ENCODE measurements around the gene NAB2. TPM values are rescaled to one million over a fixed set of nuclear protein-coding genes. Genes with fewer than 3 reads are reported as not detected.
A peak's percentile ranks its signal among the peaks of the same experiment; 100 is the strongest.

The NAB2 gene
- total and polyA plus RNA-seq, 9 of the 15 experiments (the other 6 are each of a cell fraction or from before 2014, with no cell fraction given), result 0.45 to 40.9 (median 20.4) TPM

DNA sequence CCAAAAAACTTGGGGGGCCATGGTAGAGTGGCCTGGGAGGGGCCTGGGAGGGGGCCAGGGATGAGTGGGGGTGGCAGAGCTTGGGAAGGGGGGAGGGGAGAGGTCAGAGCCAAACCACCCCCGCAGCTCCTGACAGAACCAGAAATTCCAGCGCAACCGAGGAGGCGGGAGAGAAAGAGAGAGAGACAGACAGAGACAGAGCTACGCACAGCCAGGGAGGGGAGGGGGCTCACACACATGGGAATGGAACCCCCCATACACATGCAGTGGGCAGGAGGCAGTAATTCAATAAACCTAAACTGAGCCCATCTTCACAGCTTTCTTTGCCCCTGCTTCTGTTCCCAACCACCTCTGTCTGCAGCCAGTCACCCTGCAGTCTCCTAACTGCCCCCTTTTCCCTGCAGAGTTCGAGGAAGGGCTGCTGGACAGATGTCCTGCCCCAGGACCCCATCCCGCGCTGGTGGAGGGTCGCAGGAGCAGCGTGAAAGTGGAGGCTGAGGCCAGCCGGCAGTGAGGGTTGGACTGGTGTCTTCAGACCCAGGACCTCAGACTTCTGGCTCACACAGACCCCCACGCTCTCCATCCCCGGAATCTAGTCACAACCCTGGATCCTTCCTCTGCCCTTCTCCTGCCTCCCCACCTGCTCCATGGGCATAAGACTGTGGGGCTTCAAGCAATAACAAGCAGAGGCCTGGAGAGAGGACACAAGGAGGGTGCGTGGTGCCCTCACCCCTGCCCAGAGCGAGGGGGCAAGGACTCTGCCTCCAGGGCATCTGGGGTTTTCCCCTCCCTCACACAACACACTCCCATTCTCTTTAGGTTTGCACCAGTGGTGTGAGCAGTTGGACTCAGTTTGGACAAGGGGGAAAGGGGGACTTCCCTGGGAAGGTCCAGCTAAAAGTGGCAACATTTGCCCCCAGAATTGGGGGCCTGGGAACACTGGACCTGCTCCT is 5.6 kb downstream of the NAB2 start (continued):
- peak; percentile 55 for TF ChIP-seq RBFOX2 (IDR thresholded peaks at IDR 0.05; ENCODE audit: low read depth, low read length)
- TF ChIP-seq PHB2 (IDR thresholded peaks at IDR 0.05; ENCODE audit: low read depth), result no peak
- no peak for TF ChIP-seq TFAM (CRISPR knock-in tag; conservative IDR thresholded peaks at IDR 0.05)
- TF ChIP-seq IRF2 (CRISPR knock-in tag; IDR thresholded peaks at IDR 0.05), result no peak
- no peak for TF ChIP-seq ZC3H4 (CRISPR knock-in tag; IDR thresholded peaks at IDR 0.05; ENCODE audit: borderline replicate concordance)
- peak; percentile 45; the same call in 1 of the 2 replicates for TF ChIP-seq ZBTB7A (IDR thresholded peaks at IDR 0.05; ENCODE audit: borderline replicate concordance, control insufficient read depth, low read depth, low read length)
- TF ChIP-seq, protein P1, sequence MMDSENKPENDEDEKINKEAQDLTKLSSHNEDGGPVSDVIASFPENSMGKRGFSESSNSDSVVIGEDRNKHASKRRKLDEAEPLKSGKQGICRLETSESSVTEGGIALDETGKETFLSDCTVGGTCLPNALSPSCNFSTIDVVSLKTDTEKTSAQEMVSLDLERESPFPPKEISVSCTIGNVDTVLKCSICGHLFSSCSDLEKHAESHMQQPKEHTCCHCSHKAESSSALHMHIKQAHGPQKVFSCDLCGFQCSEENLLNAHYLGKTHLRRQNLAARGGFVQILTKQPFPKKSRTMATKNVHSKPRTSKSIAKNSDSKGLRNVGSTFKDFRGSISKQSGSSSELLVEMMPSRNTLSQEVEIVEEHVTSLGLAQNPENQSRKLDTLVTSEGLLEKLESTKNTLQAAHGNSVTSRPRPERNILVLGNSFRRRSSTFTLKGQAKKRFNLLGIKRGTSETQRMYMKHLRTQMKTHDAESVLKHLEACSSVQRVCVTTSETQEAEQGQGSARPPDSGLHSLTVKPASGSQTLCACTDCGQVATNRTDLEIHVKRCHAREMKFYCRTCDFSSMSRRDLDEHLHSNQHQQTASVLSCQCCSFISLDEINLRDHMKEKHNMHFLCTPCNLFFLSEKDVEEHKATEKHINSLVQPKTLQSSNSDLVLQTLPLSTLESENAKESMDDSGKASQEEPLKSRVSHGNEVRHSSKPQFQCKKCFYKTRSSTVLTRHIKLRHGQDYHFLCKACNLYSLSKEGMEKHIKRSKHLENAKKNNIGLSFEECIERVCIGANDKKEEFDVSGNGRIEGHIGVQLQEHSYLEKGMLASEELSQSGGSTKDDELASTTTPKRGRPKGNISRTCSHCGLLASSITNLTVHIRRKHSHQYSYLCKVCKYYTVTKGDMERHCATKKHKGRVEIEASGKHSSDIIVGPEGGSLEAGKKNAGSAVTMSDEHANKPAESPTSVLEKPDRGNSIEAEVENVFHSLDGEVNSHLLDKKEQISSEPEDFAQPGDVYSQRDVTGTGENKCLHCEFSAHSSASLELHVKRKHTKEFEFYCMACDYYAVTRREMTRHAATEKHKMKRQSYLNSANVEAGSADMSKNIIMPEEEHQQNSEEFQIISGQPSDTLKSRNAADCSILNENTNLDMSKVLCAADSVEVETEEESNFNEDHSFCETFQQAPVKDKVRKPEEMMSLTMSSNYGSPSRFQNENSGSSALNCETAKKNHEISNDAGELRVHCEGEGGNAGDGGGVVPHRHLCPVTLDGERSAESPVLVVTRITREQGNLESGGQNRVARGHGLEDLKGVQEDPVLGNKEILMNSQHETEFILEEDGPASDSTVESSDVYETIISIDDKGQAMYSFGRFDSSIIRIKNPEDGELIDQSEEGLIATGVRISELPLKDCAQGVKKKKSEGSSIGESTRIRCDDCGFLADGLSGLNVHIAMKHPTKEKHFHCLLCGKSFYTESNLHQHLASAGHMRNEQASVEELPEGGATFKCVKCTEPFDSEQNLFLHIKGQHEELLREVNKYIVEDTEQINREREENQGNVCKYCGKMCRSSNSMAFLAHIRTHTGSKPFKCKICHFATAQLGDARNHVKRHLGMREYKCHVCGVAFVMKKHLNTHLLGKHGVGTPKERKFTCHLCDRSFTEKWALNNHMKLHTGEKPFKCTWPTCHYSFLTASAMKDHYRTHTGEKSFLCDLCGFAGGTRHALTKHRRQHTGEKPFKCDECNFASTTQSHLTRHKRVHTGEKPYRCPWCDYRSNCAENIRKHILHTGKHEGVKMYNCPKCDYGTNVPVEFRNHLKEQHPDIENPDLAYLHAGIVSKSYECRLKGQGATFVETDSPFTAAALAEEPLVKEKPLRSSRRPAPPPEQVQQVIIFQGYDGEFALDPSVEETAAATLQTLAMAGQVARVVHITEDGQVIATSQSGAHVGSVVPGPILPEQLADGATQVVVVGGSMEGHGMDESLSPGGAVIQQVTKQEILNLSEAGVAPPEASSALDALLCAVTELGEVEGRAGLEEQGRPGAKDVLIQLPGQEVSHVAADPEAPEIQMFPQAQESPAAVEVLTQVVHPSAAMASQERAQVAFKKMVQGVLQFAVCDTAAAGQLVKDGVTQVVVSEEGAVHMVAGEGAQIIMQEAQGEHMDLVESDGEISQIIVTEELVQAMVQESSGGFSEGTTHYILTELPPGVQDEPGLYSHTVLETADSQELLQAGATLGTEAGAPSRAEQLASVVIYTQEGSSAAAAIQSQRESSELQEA (IDR thresholded peaks at IDR 0.05; ENCODE audit: low read depth), result no peak
- TF ChIP-seq, protein P2, sequence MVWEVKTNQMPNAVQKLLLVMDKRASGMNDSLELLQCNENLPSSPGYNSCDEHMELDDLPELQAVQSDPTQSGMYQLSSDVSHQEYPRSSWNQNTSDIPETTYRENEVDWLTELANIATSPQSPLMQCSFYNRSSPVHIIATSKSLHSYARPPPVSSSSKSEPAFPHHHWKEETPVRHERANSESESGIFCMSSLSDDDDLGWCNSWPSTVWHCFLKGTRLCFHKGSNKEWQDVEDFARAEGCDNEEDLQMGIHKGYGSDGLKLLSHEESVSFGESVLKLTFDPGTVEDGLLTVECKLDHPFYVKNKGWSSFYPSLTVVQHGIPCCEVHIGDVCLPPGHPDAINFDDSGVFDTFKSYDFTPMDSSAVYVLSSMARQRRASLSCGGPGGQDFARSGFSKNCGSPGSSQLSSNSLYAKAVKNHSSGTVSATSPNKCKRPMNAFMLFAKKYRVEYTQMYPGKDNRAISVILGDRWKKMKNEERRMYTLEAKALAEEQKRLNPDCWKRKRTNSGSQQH (CRISPR knock-in tag; IDR thresholded peaks at IDR 0.05), result peak; percentile 35; the same call in 1 of the 2 replicates
- TF ChIP-seq POLR2G (IDR thresholded peaks at IDR 0.05; ENCODE audit: low read depth, low read length), result peak; percentile 32; the same call in 1 of the 2 replicates
- TF ChIP-seq PML (IDR thresholded peaks at IDR 0.05; ENCODE audit: low read length), result no peak; the same call in 1 of the 2 replicates

Data from K562 (cell line).